Prostate gland (tissue), 2 donors: ENCODE measurements around the gene MYO1D. TPM values are rescaled to one million over a fixed set of nuclear protein-coding genes. Genes with fewer than 3 reads are reported as not detected.

Experiments used
- DNase-seq: peaks from one replicate; pipeline ENCODE4 v3.0.0-alpha.2; 2019; ENCODE audit warnings: low spot score
- H3K27ac ChIP-seq, 2 donors: fragments of 200-600 bp; sonication (generic); 2 replicates each; pipeline ENCODE4 v1.5.1; 2017 to 2019
- H3K27me3 ChIP-seq: fragments of 200-600 bp; sonication (generic); replicated peaks from 2 replicates; pipeline ENCODE4 v1.5.1; 2019; ENCODE audit not compliant: insufficient read depth
- H3K36me3 ChIP-seq, 2 donors: fragments of 200-600 bp; sonication (generic); 1 replicate in 1 of 2; 2 replicates in 1 of 2; pipeline versions ENCODE4 v1.5.1 to v1.8.1; 2017 to 2019
- H3K4me1 ChIP-seq: fragments of 200-600 bp; sonication (generic); replicated peaks from 2 replicates; pipeline ENCODE4 v1.5.1; 2019
- H3K4me3 ChIP-seq, 2 donors: fragments of 200-600 bp; sonication (generic); 2 replicates each; pipeline ENCODE4 v1.5.1; 2017 to 2019
- H3K9me3 ChIP-seq: fragments of 200-600 bp; sonication (generic); 2 replicates; pipeline ENCODE4 v1.5.1; 2017
- CTCF ChIP-seq, 4 experiments: fragments of 200-600 bp in 2 of 4; fragments of 450-650 bp in 2 of 4; sonication (generic) in 2 of 4; IDR thresholded peaks; 1 replicate in 3 of 4; 2 replicates in 1 of 4; pipeline ENCODE4 v1.5.1; 2016 to 2019; ENCODE audit warnings: antibody characterized with exemption in 4 of 4, mild to moderate bottlenecking in 2 of 4, moderate library complexity in 2 of 4
- POLR2A ChIP-seq: fragments of 450-650 bp; IDR thresholded peaks from one replicate; pipeline ENCODE4 v1.6.1; 2016; ENCODE audit warnings: antibody characterized with exemption, mild to moderate bottlenecking
- POLR2AphosphoS5 ChIP-seq: sonication (generic); formaldehyde crosslinking; IDR thresholded peaks from one replicate; pipeline ENCODE4 v1.6.1; 2017; ENCODE audit warnings: antibody characterized with exemption
- WGBS: methylation state at CpG from one replicate; pipeline ENCODE4 v1.1.5; 2018; 5-methylcytosine and 5-hydroxymethylcytosine counted together
- intact Hi-C: fragments of 100-400 bp; cut with DNase I; formaldehyde crosslinking; loops from one replicate; pipeline ENCODE4 v1.14.2; 2022
- total RNA-seq, 2 donors: library from RNA; depleted of rRNA; stranded (reverse); fragments of >200 nt; gene quantifications; one replicate each; pipeline ENCODE4 v1.1.0, GENCODE V29; 2016

Gene MYO1D
- total RNA-seq, 2 donors from 2014 or later, result 44.2 to 45.2 TPM

GRCh38 chr17:32733401-32733800, 143.5 kb downstream of the MYO1D start:
- Histone ChIP-seq H3K4me3 (no peak overlapping the region), H3K36me3 (no peaks in the 10 kb centered on the region), H3K27ac (no peak overlapping the region), H3K27me3 (no peaks in the 10 kb centered on the region), H3K4me1 (no peaks in the 10 kb centered on the region), H3K9me3 (no peaks in the 10 kb centered on the region)
- intact Hi-C loops, result no loop called here
- no peak for DNase-seq
- TF ChIP-seq POLR2A, result no peak
- no peak for TF ChIP-seq POLR2AphosphoS5
- TF ChIP-seq CTCF (IDR thresholded peaks at IDR 0.05), result no peak
- WGBS, result 100% methylated on average over 1 of the region's 1 CpG

GRCh38 chr17:32732900-32733299, 144.0 kb downstream of the MYO1D start:
- Histone ChIP-seq H3K4me1 (no peaks in the 10 kb centered on the region), H3K27me3 (no peaks in the 10 kb centered on the region), H3K27ac (no peak overlapping the region), H3K4me3 (no peak overlapping the region), H3K36me3 (no peaks in the 10 kb centered on the region), H3K9me3 (no peaks in the 10 kb centered on the region)
- 64% methylated on average over 3 of the region's 6 CpGs for WGBS
- DNase-seq, result no peak
- TF ChIP-seq CTCF (IDR thresholded peaks at IDR 0.05) (no peak), POLR2A (no peak), POLR2AphosphoS5 (no peak)
- intact Hi-C loops, result no loop called here

- 95% methylated on average over 2 of the region's 2 CpGs for WGBS
- Histone ChIP-seq H3K9me3 (no peaks in the 10 kb centered on the region), H3K4me1 (no peaks in the 10 kb centered on the region), H3K36me3 (no peaks in the 10 kb centered on the region), H3K27me3 (no peaks in the 10 kb centered on the region), H3K27ac (no peak overlapping the region), H3K4me3 (no peak overlapping the region)
- DNase-seq, result no peak
- TF ChIP-seq POLR2AphosphoS5 (no peak), CTCF (IDR thresholded peaks at IDR 0.05) (no peak), POLR2A (no peak)
- intact Hi-C loops, result no loop called here
Measured at GRCh38 chr17:32732296-32732642, 144.7 kb downstream of the MYO1D start.

- intact Hi-C loops, result no loop called here
- TF ChIP-seq POLR2AphosphoS5 (no peak), POLR2A (no peak), CTCF (IDR thresholded peaks at IDR 0.05) (no peak)
- no peaks in the 10 kb centered on the region for H3K4me1 ChIP-seq
- no peak for DNase-seq
- H3K27ac ChIP-seq, result no peak overlapping the region
- 91% methylated on average over 11 of the region's 13 CpGs for WGBS
- H3K9me3 ChIP-seq, result no peaks in the 10 kb centered on the region
- H3K36me3 ChIP-seq, result no peaks in the 10 kb centered on the region
- H3K27me3 ChIP-seq, result no peaks in the 10 kb centered on the region
- H3K4me3 ChIP-seq, result no peak overlapping the region
Measured at GRCh38 chr17:32731556-32732295, 145.2 kb downstream of the MYO1D start.

- no peaks in the 10 kb centered on the region for H3K9me3 ChIP-seq
- H3K4me1 ChIP-seq, result no peaks in the 10 kb centered on the region
- H3K27me3 ChIP-seq, result no peaks in the 10 kb centered on the region
- intact Hi-C loops, result no loop called here
- no peak overlapping the region for H3K27ac ChIP-seq
- H3K4me3 ChIP-seq, result no peak overlapping the region
- no peak for DNase-seq
- H3K36me3 ChIP-seq, result no peaks in the 10 kb centered on the region
- no peak for TF ChIP-seq CTCF (IDR thresholded peaks at IDR 0.05)
- TF ChIP-seq POLR2AphosphoS5, result no peak
- TF ChIP-seq POLR2A, result no peak
Measured at GRCh38 chr17:32727681-32728080, 149.2 kb downstream of the MYO1D start.
